CD14-positive monocyte (primary cell): ENCODE data around the gene TMBIM4. TPM values are rescaled to one million over a fixed set of nuclear protein-coding genes. Genes with fewer than 3 reads are reported as not detected.

Source experiments
- DNase-seq, 3 donors: peaks; one replicate each; pipeline ENCODE4 v3.0.0-alpha.2; 2011 to 2022
- H2AFZ ChIP-seq: 2 replicates; pipeline ENCODE4 v1.6.0; 2012; ENCODE audit warnings: mild to moderate bottlenecking, low read depth, low read length, inconsistent platforms; ENCODE audit not compliant: insufficient read depth, poor library complexity, severe bottlenecking
- H3K27ac ChIP-seq, 2 donors: 1 replicate in 1 of 2; 2 replicates in 1 of 2; pipeline ENCODE4 v1.5.1; 2012 to 2013; ENCODE audit warnings: low read length in 2 of 2, control low read depth in 1 of 2, inconsistent platforms in 1 of 2, low read depth in 1 of 2, mild to moderate bottlenecking in 1 of 2
- H3K27me3 ChIP-seq, 2 donors: one replicate each; pipeline versions ENCODE4 v1.6.0 to v1.6.1; 2011 to 2013; ENCODE audit warnings: low read length in 2 of 2; ENCODE audit not compliant: control insufficient read depth in 2 of 2, insufficient read depth in 2 of 2
- H3K36me3 ChIP-seq, 2 donors: replicated peaks in 1 of 2; 1 replicate in 1 of 2; 2 replicates in 1 of 2; pipeline versions ENCODE4 v1.5.1 to v1.6.1; 2012 to 2013; ENCODE audit warnings: low read length in 2 of 2, control low read depth in 1 of 2, inconsistent platforms in 1 of 2, mild to moderate bottlenecking in 1 of 2; ENCODE audit not compliant: insufficient read depth in 2 of 2, control insufficient read depth in 1 of 2
- H3K4me1 ChIP-seq, 2 donors: 1 replicate in 1 of 2; 2 replicates in 1 of 2; pipeline versions ENCODE4 v1.5.1 to v1.6.1; 2012 to 2013; ENCODE audit warnings: low read length in 2 of 2, control low read depth in 1 of 2, inconsistent platforms in 1 of 2, mild to moderate bottlenecking in 1 of 2, moderate library complexity in 1 of 2; ENCODE audit not compliant: insufficient read depth in 2 of 2, control insufficient read depth in 1 of 2
- H3K4me2 ChIP-seq: replicated peaks from 2 replicates; pipeline ENCODE3; 2012; ENCODE audit warnings: low read length, moderate library complexity, mild to moderate bottlenecking; ENCODE audit not compliant: poor library complexity, severe bottlenecking; ENCODE audit errors: extremely low read depth
- H3K4me3 ChIP-seq, 3 experiments: fragments of 200-600 bp in 1 of 3; sonication (generic) in 1 of 3; replicated peaks in 1 of 3; 1 replicate in 2 of 3; 2 replicates in 1 of 3; pipeline ENCODE4 v1.5.1; 2011 to 2013; ENCODE audit warnings: low read length in 3 of 3, mild to moderate bottlenecking in 3 of 3, control low read depth in 2 of 3, low read depth in 2 of 3, inconsistent platforms in 1 of 3, moderate library complexity in 1 of 3
- H3K79me2 ChIP-seq: 2 replicates; pipeline ENCODE4 v1.6.0; 2012; ENCODE audit warnings: mild to moderate bottlenecking, control low read depth, inconsistent platforms, low read length, moderate library complexity; ENCODE audit not compliant: insufficient read depth
- H3K9ac ChIP-seq: 2 replicates; pipeline ENCODE4 v1.6.0; 2017; ENCODE audit warnings: low read length, mild to moderate bottlenecking; ENCODE audit not compliant: insufficient read depth, poor library complexity, severe bottlenecking
- H3K9me3 ChIP-seq, 2 donors: replicated peaks in 1 of 2; 1 replicate in 1 of 2; 2 replicates in 1 of 2; pipeline versions ENCODE4 v1.5.1 to v1.6.1; 2012 to 2013; ENCODE audit warnings: low read length in 2 of 2, control low read depth in 1 of 2; ENCODE audit not compliant: control insufficient read depth in 1 of 2, insufficient read depth in 1 of 2
- H4K20me1 ChIP-seq: 2 replicates; pipeline ENCODE4 v1.6.0; 2012; ENCODE audit warnings: mild to moderate bottlenecking, low read length, control low read depth, moderate library complexity; ENCODE audit not compliant: insufficient read depth
- H3K27ac Mint-ChIP-seq, 7 donors: one replicate each; pipeline ENCODE4 v1.8.0; 2020; ENCODE audit warnings: mild to moderate bottlenecking in 7 of 7, mixed read lengths in 7 of 7, moderate library complexity in 6 of 7, inconsistent platforms in 2 of 7
- H3K27me3 Mint-ChIP-seq, 3 donors: one replicate each; pipeline ENCODE4 v1.8.0; 2021 to 2022; ENCODE audit warnings: low read depth in 3 of 3, mild to moderate bottlenecking in 3 of 3, mixed read lengths in 3 of 3, moderate library complexity in 3 of 3, inconsistent platforms in 1 of 3
- H3K36me3 Mint-ChIP-seq, 2 donors: one replicate each; pipeline ENCODE4 v1.8.0; 2020; ENCODE audit warnings: mixed read lengths in 2 of 2, inconsistent platforms in 1 of 2, mild to moderate bottlenecking in 1 of 2
- H3K4me1 Mint-ChIP-seq: one replicate; pipeline ENCODE4 v1.8.0; 2020; ENCODE audit warnings: mild to moderate bottlenecking, mixed read lengths
- H3K4me3 Mint-ChIP-seq, 2 donors: one replicate each; pipeline ENCODE4 v1.8.0; 2020; ENCODE audit warnings: mild to moderate bottlenecking in 2 of 2, mixed read lengths in 2 of 2, moderate library complexity in 1 of 2
- H3K9me3 Mint-ChIP-seq, 7 donors: one replicate each; pipeline ENCODE4 v1.8.0; 2020 to 2022; ENCODE audit warnings: mixed read lengths in 7 of 7, mild to moderate bottlenecking in 6 of 7, moderate library complexity in 6 of 7, inconsistent platforms in 2 of 7
- WGBS: methylation state at CpG from one replicate; pipeline ENCODE4 v1.1.5; 2013; ENCODE audit warnings: missing lambda C conversion rate; ENCODE audit not compliant: insufficient coverage; 5-methylcytosine and 5-hydroxymethylcytosine counted together
- intact Hi-C, 2 donors: fragments of 100-400 bp; cut with micrococcal nuclease; formaldehyde crosslinking; loops; one replicate each; pipeline versions ENCODE4 v1.15.0 to v1.15.1; 2023
- polyA plus RNA-seq, 3 donors: library from polyadenylated mRNA; depleted of rRNA in 1 of 3; unstranded in 2 of 3; stranded (reverse) in 1 of 3; fragments of 300-500 nt in 2 of 3; fragments of >200 nt in 1 of 3; fragmentation: Illumina TruSeq in 2 of 3; gene quantifications; 1 replicate in 2 of 3; 2 replicates in 1 of 3; pipeline ENCODE4 v1.2.3, GENCODE V29; 2012 to 2021
- TF ChIP-seq, protein P1 (sequence below): fragments of 200-600 bp; IDR thresholded peaks from one replicate; pipeline ENCODE4 v1.8.0; 2022; ENCODE audit warnings: antibody characterized with exemption, mild to moderate bottlenecking

The TMBIM4 gene
- polyA plus RNA-seq, 3 donors: 153 to 823 (median 694) TPM

DNA sequence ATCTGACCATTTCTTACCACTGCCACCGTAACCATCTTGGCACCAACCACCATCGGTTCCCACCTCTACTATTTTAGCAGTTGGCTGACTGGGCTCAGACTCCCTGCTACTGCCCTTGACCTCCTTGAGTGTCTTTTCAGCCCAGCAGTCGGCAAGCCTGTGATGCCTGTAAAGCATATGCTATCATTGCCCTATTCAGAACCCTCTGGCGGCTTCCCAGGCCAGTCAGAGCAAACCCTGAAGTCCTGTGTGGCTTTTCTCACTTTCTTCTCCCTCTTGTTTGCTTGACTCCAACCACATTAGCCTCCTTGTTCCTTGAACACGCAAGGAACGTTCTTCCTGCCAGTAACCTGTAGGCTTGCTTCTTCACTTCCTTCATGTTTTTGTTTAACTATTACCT is 25.4 kb upstream of the TMBIM4 start:
- no peak overlapping the region for H2AFZ ChIP-seq
- Mint-ChIP-seq H3K36me3 (peaks cover 46 to 54% of the 10 kb centered on the region in 2 donors), H3K4me1 (peaks cover 84% of the 10 kb centered on the region), H3K9me3 (peaks cover 0 to 8% (median 0%) of the 10 kb centered on the region in 7 donors), H3K4me3 (peak overlapping the region in 1 of 2 donors; percentile 65), H3K27me3 (no peaks in the 10 kb centered on the region), H3K27ac (peak overlapping the region; percentile 74 to 94 (median 90))
- H3K4me1 ChIP-seq: peaks cover 79 to 92% of the 10 kb centered on the region in 2 donors
- peak overlapping the region; percentile 66 for H3K4me2 ChIP-seq
- WGBS: 97% methylated on average over 4 of the region's 6 CpGs
- H3K27ac ChIP-seq: peak overlapping the region; percentile 61 to 83
- intact Hi-C loops: loop anchor here in 1 of 2 donors (10.0 kb wide), 1 partner anchor 50 kb away; no protein-coding TSS in a partner anchor
- TF ChIP-seq, protein P1, sequence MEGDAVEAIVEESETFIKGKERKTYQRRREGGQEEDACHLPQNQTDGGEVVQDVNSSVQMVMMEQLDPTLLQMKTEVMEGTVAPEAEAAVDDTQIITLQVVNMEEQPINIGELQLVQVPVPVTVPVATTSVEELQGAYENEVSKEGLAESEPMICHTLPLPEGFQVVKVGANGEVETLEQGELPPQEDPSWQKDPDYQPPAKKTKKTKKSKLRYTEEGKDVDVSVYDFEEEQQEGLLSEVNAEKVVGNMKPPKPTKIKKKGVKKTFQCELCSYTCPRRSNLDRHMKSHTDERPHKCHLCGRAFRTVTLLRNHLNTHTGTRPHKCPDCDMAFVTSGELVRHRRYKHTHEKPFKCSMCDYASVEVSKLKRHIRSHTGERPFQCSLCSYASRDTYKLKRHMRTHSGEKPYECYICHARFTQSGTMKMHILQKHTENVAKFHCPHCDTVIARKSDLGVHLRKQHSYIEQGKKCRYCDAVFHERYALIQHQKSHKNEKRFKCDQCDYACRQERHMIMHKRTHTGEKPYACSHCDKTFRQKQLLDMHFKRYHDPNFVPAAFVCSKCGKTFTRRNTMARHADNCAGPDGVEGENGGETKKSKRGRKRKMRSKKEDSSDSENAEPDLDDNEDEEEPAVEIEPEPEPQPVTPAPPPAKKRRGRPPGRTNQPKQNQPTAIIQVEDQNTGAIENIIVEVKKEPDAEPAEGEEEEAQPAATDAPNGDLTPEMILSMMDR: no peak
- H3K4me3 ChIP-seq: peak overlapping the region in 1 of 3 experiments; percentile 22
- peaks cover 100% of the 10 kb centered on the region for H3K79me2 ChIP-seq
- peaks cover 87% of the 10 kb centered on the region for H4K20me1 ChIP-seq
- no peaks in the 10 kb centered on the region for H3K9me3 ChIP-seq
- no peak overlapping the region for H3K9ac ChIP-seq
- H3K27me3 ChIP-seq: no peaks in the 10 kb centered on the region
- DNase-seq: no peak
- H3K36me3 ChIP-seq: peaks cover 18 to 40% of the 10 kb centered on the region in 2 donors

DNA sequence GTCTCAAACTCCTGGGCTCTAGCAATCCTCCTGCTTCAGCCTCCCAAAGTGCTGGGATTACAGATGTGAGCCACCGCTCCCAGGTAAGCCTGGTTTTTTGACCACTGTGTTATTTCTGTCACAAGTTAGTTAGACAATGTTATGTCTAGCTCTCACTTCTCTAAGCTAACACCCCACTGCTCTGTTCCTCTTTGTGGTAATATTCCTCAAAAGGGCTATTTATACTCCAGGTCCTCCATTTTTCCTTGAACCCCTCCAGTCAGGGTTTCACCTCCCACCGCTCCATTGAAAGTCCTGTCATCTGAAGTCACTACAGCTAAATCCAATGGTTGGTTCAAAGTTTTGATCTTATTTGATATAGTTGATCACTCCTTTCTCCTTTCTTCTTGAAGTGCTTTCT is 24.3 kb upstream of the TMBIM4 start:
- Histone ChIP-seq H3K9me3 (no peaks in the 10 kb centered on the region), H4K20me1 (peaks cover 76% of the 10 kb centered on the region), H3K27me3 (no peaks in the 10 kb centered on the region), H3K4me2 (peak overlapping the region; percentile 66), H3K36me3 (peaks cover 18 to 30% of the 10 kb centered on the region in 2 donors), H3K79me2 (peaks cover 99% of the 10 kb centered on the region), H3K27ac (peak overlapping the region; percentile 78 to 83), H3K4me1 (peaks cover 79 to 86% of the 10 kb centered on the region in 2 donors), H3K4me3 (peak overlapping the region in 2 of 3 experiments; percentile 9 to 66), H2AFZ (no peak overlapping the region), H3K9ac (peak overlapping the region; percentile 16)
- peaks cover 38 to 47% of the 10 kb centered on the region in 2 donors for H3K36me3 Mint-ChIP-seq
- WGBS: no CpG with 5 or more reads among the region's 2 CpGs
- TF ChIP-seq, protein P1: no peak
- peak overlapping the region; percentile 51 to 76 for H3K4me3 Mint-ChIP-seq
- peak overlapping the region; percentile 74 to 94 (median 90) for H3K27ac Mint-ChIP-seq
- peaks cover 77% of the 10 kb centered on the region for H3K4me1 Mint-ChIP-seq
- intact Hi-C loops: loop anchor here (5.0 to 10.0 kb wide), 2 partner anchors 43 to 49 kb away; no protein-coding TSS in a partner anchor
- H3K27me3 Mint-ChIP-seq: no peaks in the 10 kb centered on the region
- peaks cover 0 to 5% (median 0%) of the 10 kb centered on the region in 7 donors for H3K9me3 Mint-ChIP-seq
- DNase-seq: peak in 1 of 3 donors; percentile 31
